ENCODE measurements around the gene BACE2. TPM values are rescaled to one million over a fixed set of nuclear protein-coding genes. Genes with fewer than 3 reads are reported as not detected.
A peak's percentile ranks its signal among the peaks of the same experiment; 100 is the strongest.
"Not testable (repeated sequence)": the region's sequence is repeated elsewhere in the genome, so short reads cannot be mapped to it uniquely, and the experiment has no call there.

BACE2 gene
- total RNA-seq, 1 donor from 2014 or later = 21.3 TPM

- no peak for DNase-seq (ENCODE audit: low read depth)
Observed at GRCh38 chr21:41183575-41183974, 15.6 kb downstream of the BACE2 start.

- DNase-seq (ENCODE audit: low read depth) = no peak
Observed at GRCh38 chr21:41185802-41186201, 17.8 kb downstream of the BACE2 start.

- DNase-seq (ENCODE audit: low read depth) = no peak
Observed at GRCh38 chr21:41186755-41187536, 19.0 kb downstream of the BACE2 start.

GRCh38 chr21:41187537-41188025 lies 19.6 kb downstream of the BACE2 start:
- DNase-seq (ENCODE audit: low read depth) = no peak

GRCh38 chr21:41188486-41189149 lies 20.7 kb downstream of the BACE2 start:
- DNase-seq (ENCODE audit: low read depth) = no peak

- no peak for DNase-seq (ENCODE audit: low read depth)
Observed at GRCh38 chr21:41189150-41189745, 21.3 kb downstream of the BACE2 start.

- not testable (repeated sequence) for DNase-seq (ENCODE audit: low read depth)
Observed at GRCh38 chr21:41192552-41192951, 24.6 kb downstream of the BACE2 start.

- no peak for DNase-seq (ENCODE audit: low read depth)
Observed at GRCh38 chr21:41195311-41195710, 27.4 kb downstream of the BACE2 start.

- DNase-seq (ENCODE audit: low read depth) = no peak
Observed at GRCh38 chr21:41196993-41197392, 29.0 kb downstream of the BACE2 start.

- DNase-seq (ENCODE audit: low read depth) = no peak
Observed at GRCh38 chr21:41197582-41197981, 29.6 kb downstream of the BACE2 start.

GRCh38 chr21:41198647-41199046 lies 30.7 kb downstream of the BACE2 start:
- DNase-seq (ENCODE audit: low read depth) = not testable (repeated sequence)

- DNase-seq (ENCODE audit: low read depth) = no peak
Observed at GRCh38 chr21:41199123-41199522, 31.2 kb downstream of the BACE2 start.

GRCh38 chr21:41199588-41199987 lies 31.6 kb downstream of the BACE2 start:
- DNase-seq (ENCODE audit: low read depth) = no peak

GRCh38 chr21:41201385-41201784 lies 33.4 kb downstream of the BACE2 start:
- DNase-seq (ENCODE audit: low read depth) = no peak

GRCh38 chr21:41204736-41205135 lies 36.8 kb downstream of the BACE2 start:
- DNase-seq (ENCODE audit: low read depth) = no peak

GRCh38 chr21:41207401-41208375 lies 39.7 kb downstream of the BACE2 start:
- DNase-seq (ENCODE audit: low read depth) = peak; percentile 12

- DNase-seq (ENCODE audit: low read depth) = no peak
Observed at GRCh38 chr21:41208376-41208763, 40.4 kb downstream of the BACE2 start.

GRCh38 chr21:41209016-41209619 lies 41.2 kb downstream of the BACE2 start:
- no peak for DNase-seq (ENCODE audit: low read depth)

GRCh38 chr21:41210426-41211059 lies 42.6 kb downstream of the BACE2 start:
- no peak for DNase-seq (ENCODE audit: low read depth)
